H1 (cell line): ENCODE data around the gene LYZL4. TPM values are rescaled to one million over a fixed set of nuclear protein-coding genes. Genes with fewer than 3 reads are reported as not detected.

Experiments
- ASH2L ChIP-seq: fragments of 200-600, 300-600 bp; sonication (generic); IDR thresholded peaks from one replicate; pipeline ENCODE4 v1.7.1; 2017; ENCODE audit warnings: low read length
- CBX5 ChIP-seq: fragments of 300-800, 300-1000 bp; sonication (generic); IDR thresholded peaks from 2 replicates; pipeline ENCODE4 v1.7.1; 2016; ENCODE audit warnings: antibody characterized with exemption, low read length, low read depth
- GABPA ChIP-seq: IDR thresholded peaks from 2 replicates; pipeline ENCODE4 v1.6.1; 2011; ENCODE audit warnings: mild to moderate bottlenecking, low read length, moderate library complexity, borderline replicate concordance; ENCODE audit not compliant: insufficient read depth
- HDAC2 ChIP-seq, 2 experiments: fragments of 300-600 bp in 1 of 2; sonication (generic) in 1 of 2; IDR thresholded peaks; 2 replicates each; pipeline ENCODE4 v1.6.1; 2011 to 2012; ENCODE audit warnings: low read depth in 2 of 2, low read length in 2 of 2, mild to moderate bottlenecking in 2 of 2, moderate library complexity in 2 of 2, borderline replicate concordance in 1 of 2, inconsistent platforms in 1 of 2
- KDM1A ChIP-seq: fragments of 200-600, 300-600 bp; sonication (generic); IDR thresholded peaks from 2 replicates; pipeline ENCODE4 v1.7.1; 2016; ENCODE audit warnings: mild to moderate bottlenecking, low read length, borderline replicate concordance
- KDM4A ChIP-seq: IDR thresholded peaks from one replicate; pipeline ENCODE4 v1.7.1; 2012; ENCODE audit warnings: low read depth, mild to moderate bottlenecking, moderate library complexity, low read length, inconsistent platforms; ENCODE audit not compliant: severe bottlenecking
- NRF1 ChIP-seq: IDR thresholded peaks from 2 replicates; pipeline ENCODE4 v1.6.1; 2011; ENCODE audit warnings: mild to moderate bottlenecking, low read depth, low read length, improper control_type of control experiment
- RBBP5 ChIP-seq: IDR thresholded peaks from 2 replicates; pipeline ENCODE4 v1.7.1; 2012; ENCODE audit warnings: low read depth, mild to moderate bottlenecking, inconsistent platforms, low read length, moderate library complexity, borderline replicate concordance
- RFX5 ChIP-seq: IDR thresholded peaks from 2 replicates; pipeline ENCODE4 v1.6.1; 2011; ENCODE audit warnings: low read depth, low read length, improper control_type of control experiment, borderline replicate concordance
- SIX5 ChIP-seq: IDR thresholded peaks from 2 replicates; pipeline ENCODE4 v1.6.1; 2011; ENCODE audit warnings: mild to moderate bottlenecking, low read depth, low read length
- polyA plus RNA-seq, 7 experiments: library from polyadenylated mRNA; depleted of rRNA in 3 of 7; stranded (reverse) in 5 of 7; unstranded in 2 of 7; fragments of >200 nt in 5 of 7; fragments of 200-250 nt in 2 of 7; gene quantifications; 1 replicate in 5 of 7; 2 replicates in 1 of 7; 4 replicates in 1 of 7; pipeline versions ENCODE4 v1.2.1 to v1.2.3, GENCODE V29; 2011 to 2013; ENCODE audit warnings: missing spikeins in 2 of 7, mixed read lengths in 2 of 7
- total RNA-seq: library from RNA; stranded (reverse); fragmentation: NEBNext Ultra II Directional; extraction: Animal tissue kit (Norgen Biotek cat#: 25700); gene quantifications from 2 replicates; pipeline ENCODE4 v1.2.1, GENCODE V29; 2021

Gene LYZL4
- total and polyA plus RNA-seq, 2 of the 8 experiments (the other 6 are each of a cell fraction or from before 2014, with no cell fraction given), result not detected

DNA sequence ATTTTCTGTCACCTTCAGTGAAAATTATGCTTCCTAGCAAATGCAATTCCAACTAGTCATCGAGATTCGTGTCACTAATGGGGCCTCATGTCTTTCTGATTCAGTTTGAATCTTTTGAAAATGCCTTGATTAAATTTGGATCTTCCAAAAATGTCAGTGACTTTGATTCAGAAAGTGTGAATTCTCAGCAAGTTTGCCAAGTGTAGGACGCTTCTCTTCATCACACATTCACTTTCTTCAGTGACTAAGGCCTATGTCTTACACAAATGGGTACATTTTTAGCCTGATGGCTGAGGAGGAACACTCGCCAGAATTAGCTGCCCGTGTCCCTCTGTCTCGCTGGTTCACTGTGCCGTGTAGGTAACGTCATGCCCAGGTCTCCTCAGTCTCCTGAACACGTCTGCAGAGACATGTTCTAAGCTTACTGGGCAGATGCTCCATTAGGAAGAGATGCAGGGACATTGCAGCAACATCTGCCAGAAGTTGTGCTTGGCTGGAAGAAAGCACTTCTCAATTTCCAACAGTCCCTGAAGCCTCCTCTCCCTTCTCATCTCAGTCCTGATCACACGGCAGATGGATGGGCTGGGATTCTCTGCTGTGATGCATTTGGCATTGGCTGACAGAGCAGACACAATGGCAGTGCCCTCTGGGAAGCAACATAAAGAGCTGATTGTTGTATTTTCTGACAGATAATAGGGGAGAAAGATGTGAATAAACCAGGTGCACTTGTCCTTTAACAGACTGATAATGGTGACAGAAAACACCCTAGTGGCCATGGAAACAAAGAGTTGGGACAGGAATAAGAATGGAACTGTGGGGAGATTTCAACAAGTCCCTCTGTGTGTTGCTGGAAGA, 29.1 kb upstream of the LYZL4 start (continued):
- TF ChIP-seq ASH2L, result no peak
- no peak for TF ChIP-seq CBX5
- no peak for TF ChIP-seq RBBP5
- TF ChIP-seq RFX5, result no peak
- no peak for TF ChIP-seq KDM4A
- no peak for TF ChIP-seq NRF1
- no peak for TF ChIP-seq GABPA
- no peak for TF ChIP-seq HDAC2 (IDR thresholded peaks at IDR 0.05; ENCODE audit: borderline replicate concordance in 1 of 2, low read depth in 2 of 2, low read length in 2 of 2)
- no peak for TF ChIP-seq SIX5
- no peak for TF ChIP-seq KDM1A
